Activated CD4-positive, alpha-beta T cell treated with anti-CD3 and anti-CD28 coated beads, Interleukin-2, amount 50 U/mL, for 24 hours (primary cell): ENCODE results near the gene SFSWAP.
"Not testable (repeated sequence)": the region's sequence is repeated elsewhere in the genome, so short reads cannot be mapped to it uniquely, and the experiment has no call there.

Experiments
- DNase-seq, 2 donors: peaks; one replicate each; pipeline ENCODE4 v3.0.0-alpha.2; 2020; ENCODE audit warnings: low read depth in 1 of 2, low spot score in 1 of 2

SFSWAP gene

DNA sequence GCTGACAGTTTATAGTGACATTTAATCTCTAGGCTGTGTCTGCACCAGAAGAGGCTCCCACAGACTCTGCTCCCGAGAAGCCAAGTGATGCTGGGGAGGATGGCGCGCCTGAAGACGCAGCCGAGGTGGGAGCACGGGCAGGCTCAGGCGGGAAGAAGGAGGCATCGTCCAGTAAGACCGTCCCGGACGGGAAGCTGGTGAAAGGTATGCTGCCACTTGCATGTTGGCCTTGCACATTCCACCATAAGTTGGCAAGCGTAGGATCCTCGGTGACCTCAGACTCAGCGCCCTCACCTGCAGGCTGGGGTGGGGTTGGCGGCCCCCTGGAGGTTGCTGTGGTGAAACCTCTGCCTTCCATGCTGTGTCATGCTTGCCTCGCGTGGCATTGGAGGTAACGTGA is 45.6 kb downstream of the SFSWAP start:
- no peak for DNase-seq

- DNase-seq: no peak
These were observed 46.2 kb downstream of the SFSWAP start for GRCh38 chr12:131757111-131757510.

DNA sequence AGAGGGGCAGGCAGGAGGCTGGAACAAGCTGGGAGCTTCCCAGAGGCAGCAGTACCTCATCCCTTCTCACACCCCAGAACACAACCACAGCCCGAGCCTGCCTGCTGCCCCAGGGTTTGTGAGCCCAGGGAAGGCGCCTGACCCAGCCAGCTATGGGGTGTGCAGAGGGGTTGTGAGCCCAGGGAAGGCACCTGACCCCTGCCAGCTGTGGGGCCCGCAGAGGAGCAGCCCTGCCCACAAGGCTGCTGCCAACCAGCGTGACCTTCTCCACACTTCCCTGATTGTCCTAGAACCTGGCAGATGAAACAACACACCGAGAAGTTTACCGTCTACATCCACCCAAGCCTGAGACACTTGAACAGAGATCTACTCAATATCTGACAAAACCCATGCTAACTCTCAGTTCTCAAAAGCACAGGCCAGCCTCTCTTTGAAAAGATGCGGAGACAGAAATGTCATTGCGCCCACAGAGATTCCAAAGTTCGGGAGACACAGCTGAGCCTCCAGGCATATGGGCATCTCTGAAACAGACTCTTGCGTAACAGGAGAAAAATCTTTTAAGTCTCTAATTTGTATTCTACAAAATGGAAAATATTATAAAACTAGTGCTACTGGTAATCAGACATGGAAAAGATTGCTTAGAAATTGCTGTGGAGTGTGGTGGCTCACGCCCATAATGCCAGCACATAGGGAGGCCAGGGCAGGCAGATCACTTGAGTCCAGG is 47.3 kb downstream of the SFSWAP start:
- DNase-seq: no peak

DNA sequence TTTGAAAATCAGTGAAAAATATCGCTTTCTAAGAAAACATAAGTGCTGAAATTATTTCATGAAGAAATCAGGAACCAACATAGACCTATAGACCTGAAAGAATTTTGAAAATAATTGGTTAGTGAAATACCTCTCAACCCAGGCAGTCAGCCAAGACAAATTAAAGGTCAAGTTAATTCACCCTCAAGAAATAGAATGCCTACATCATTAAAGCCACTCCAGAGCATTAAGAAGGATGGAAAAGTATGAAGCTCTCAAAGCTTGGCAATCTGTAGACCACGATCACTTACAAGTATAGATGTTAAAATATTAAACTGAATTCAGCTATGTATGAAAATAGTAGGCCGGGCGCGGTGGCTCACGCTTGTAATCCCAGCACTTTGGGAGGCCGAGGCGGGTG is 48.3 kb downstream of the SFSWAP start:
- DNase-seq: no peak

DNA sequence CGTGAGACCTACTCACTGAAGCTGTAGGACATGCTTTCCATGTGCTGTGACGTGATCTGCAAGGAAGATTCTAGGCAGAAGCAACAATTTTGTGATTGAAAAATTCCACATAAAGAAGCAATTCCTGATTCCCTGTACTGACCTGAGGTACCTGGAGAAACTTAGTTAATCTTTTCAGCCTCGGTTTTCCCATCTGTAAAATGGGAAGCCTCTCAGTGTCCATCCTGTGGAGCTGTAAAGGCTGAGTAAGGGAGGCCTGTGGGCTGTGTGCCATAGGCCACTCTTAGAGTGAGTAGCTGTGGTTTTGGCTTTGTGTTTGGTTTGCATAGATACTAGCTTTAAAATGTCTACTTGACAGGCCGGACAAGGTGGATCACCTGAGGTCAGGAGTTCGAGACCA is 50.7 kb downstream of the SFSWAP start:
- no peak for DNase-seq

- no peak for DNase-seq
These were observed 53.8 kb downstream of the SFSWAP start for GRCh38 chr12:131764738-131765137.

DNA sequence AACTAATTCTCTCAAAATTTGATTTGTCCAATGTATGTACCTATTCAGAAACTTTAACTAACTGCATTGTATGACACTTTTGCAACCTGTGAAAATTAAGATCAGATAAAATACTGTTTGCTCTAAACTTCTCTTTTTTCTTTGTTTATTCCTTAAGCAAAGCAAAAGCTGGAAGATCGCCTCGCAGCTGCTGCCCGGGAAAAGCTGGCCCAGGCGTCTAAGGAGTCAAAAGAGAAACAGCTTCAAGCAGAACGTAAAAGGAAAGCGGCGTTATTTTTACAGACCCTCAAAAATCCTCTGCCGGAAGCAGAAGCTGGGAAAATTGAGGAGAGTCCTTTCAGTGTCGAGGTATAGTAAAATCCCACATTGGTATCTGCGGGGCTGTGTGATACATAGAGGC is 55.1 kb downstream of the SFSWAP start:
- no peak for DNase-seq

- DNase-seq: no peak
These were observed 55.7 kb downstream of the SFSWAP start for GRCh38 chr12:131766382-131767107.

DNA sequence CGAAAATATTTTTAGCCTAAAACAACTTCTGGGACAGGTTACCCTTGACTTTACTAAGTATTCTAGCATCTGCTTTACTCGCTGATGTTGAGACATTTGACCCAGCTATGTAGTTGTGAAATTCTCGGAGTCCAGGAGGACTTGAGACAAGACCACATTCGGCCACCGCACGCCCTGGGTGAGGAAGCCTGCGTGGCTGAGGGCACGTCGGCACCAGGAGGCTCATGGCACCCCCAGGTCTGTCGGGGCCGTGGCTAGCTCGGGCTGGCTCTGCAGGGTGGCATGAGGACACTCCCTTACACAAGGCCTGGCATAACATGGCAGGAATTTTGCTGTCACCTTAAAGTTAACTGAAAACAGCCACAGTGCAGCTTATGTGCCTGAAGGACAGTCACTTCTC is 59.2 kb downstream of the SFSWAP start:
- no peak for DNase-seq

GRCh38 chr12:131771965-131772364 is 61.1 kb downstream of the SFSWAP start:
- DNase-seq: no peak

GRCh38 chr12:131773582-131774221 is 62.8 kb downstream of the SFSWAP start:
- DNase-seq: no peak

DNA sequence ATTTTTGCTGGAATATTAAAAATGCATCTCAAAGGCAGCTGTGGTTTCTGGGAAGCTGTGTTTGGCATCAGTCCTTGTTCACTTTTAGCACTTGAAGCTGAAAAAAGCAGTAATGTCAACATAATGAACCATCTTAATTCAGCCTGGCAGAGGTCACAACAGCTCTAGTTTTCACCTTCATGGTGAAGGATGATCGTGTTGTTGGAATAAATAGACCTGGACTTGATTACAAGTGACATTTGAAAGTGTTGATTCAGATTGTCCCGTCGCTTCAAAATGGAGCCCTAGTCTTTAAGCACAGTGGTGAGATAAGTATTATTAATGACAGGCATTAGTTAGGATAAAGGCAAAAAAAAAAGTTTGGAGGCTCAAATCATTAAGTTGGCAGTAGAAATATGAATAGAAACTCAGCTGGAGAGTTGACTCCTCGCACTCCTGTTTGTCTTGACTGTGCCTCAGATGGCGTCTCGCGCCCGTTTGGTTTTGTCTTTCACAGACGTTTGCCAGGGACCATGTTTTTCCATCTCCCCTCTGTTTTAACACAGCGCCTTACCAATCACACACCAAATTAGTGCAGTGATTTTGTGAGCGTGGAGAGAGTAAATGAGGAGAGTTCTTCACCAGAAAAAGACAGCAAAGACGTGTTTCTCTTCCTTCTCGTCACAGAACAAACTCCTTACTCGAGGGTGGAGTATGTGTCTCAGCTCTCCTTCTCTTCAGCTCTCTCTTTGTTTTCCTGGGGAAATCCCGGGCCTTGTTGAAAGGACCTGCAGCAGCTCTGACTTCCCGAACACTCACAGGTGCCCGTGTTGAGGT is 63.9 kb downstream of the SFSWAP start:
- no peak for DNase-seq

DNA sequence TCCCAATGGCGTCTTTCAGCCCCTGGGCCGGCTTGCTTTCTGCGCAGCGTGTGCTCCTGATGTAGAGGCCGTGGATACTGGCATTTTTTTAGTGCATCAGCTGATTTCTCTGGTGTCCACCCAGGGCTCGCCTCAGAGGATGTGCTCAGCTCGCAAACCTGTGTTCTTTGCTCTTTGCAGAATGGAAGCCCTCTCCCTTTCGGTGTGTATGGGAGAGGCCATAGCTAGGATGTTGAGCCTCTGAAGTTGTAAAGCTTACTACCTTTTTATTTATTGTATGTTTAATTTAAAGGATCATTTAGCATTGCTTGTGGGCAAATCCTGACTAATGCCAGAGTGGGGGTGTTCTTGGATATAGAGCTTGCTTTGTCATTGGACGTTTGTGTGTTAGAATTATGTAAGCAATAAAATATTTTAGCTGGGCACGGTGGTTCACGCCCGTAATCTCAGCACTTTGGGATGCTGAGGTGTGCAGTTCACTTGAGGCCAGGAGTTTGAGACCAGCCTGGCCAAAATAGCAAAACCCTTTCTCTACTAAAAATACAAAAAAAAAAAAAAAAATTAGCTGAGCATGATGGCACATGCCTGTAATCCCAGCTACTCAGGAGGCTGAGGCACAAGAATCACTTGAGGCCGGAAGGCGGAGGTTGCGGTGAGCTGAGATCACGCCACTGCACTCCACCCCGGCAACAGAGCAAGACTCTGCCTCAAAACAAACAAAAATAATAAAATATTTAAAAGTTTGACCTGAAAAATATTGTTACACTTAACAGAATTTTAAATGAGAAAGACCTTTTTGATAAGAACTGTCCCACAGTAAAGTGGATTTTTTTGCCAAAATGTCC is 64.7 kb downstream of the SFSWAP start:
- DNase-seq: no peak

GRCh38 chr12:131776237-131776889 is 65.5 kb downstream of the SFSWAP start:
- no peak for DNase-seq

- DNase-seq: not testable (repeated sequence)
These were observed 66.4 kb downstream of the SFSWAP start for GRCh38 chr12:131777269-131777668.

GRCh38 chr12:131779027-131779426 is 68.1 kb downstream of the SFSWAP start:
- DNase-seq: no peak

GRCh38 chr12:131782061-131782460 is 71.2 kb downstream of the SFSWAP start:
- no peak for DNase-seq

DNA sequence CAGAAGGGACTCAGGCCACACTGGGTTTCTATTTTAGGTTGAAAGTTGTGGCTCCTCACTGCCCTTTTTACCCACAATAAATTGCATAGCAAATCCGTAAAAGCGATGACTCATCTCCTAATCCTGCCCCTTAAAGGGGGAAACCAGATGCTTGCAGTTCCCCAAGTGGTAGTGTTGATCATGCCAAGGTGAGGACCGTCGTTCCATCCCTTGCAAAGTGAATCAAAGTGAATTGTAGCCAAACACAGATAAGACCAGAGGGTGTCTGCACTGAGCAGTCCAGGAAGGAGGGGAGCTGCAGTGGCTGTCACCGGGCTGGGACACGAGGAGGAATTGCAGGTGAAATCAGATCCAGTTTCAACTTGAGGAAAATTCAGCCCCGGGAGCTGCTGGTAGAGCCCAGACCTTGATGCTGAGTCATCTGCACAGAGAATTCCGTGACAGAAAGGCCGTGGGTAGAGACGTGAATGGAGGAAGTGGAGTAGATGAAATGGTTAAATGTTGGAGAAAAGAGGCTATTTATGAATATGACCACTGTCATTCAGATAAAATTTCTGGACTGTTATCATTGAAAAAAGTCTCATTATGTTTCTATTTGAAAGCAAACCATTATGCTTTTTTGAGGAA is 73.1 kb downstream of the SFSWAP start:
- DNase-seq: no peak

- DNase-seq: no peak
These were observed 74.2 kb downstream of the SFSWAP start for GRCh38 chr12:131784909-131785762.
